HEK293 (cell line): Measurements from ENCODE around the gene CA11.

ENCODE experiments used
- CTCF ChIA-PET: fragments of 350-600 bp; formaldehyde crosslinking; extraction: SDS; loops from one replicate; lab custom pipeline; 2021; ENCODE audit warnings: antibody characterized with exemption; lab: Yijun Ruan, JAX
- POLR2A ChIA-PET: fragments of 300-600 bp; formaldehyde crosslinking; extraction: SDS; loops from one replicate; lab custom pipeline; 2020; ENCODE audit warnings: antibody characterized with exemption, inconsistent platforms; lab: Yijun Ruan, JAX
- H3K27ac ChIP-seq: fragments of 200-500 bp; sonication (Bioruptor generic); 2 replicates; pipeline ENCODE4 v1.5.1; 2014; ENCODE audit warnings: low read depth, low read length, control low read depth, inconsistent platforms; ENCODE audit errors: extremely low read depth
- H3K36me3 ChIP-seq, 2 experiments: fragments of 200-500 bp in 1 of 2; sonication (Bioruptor generic) in 1 of 2; 1 replicate in 1 of 2; 2 replicates in 1 of 2; pipeline ENCODE4 v1.5.1; 2014 to 2017; ENCODE audit warnings: inconsistent platforms in 2 of 2, low read length in 2 of 2; ENCODE audit not compliant: control insufficient read depth in 2 of 2, insufficient read depth in 1 of 2
- H3K4me1 ChIP-seq: fragments of 200-500 bp; sonication (Bioruptor generic); 2 replicates; pipeline ENCODE4 v1.5.1; 2014; ENCODE audit warnings: mild to moderate bottlenecking, low read length, inconsistent platforms; ENCODE audit not compliant: control insufficient read depth, insufficient read depth
- H3K4me3 ChIP-seq: 2 replicates; pipeline ENCODE4 v1.5.1; 2011; ENCODE audit warnings: low read depth, mild to moderate bottlenecking, control low read depth, low read length, moderate library complexity
- H3K9me3 ChIP-seq: fragments of 200-500 bp; sonication (Bioruptor generic); 2 replicates; pipeline ENCODE4 v1.5.1; 2014; ENCODE audit warnings: low read depth, low read length, inconsistent platforms; ENCODE audit not compliant: control insufficient read depth, insufficient read depth
- GLIS1 ChIP-seq: fragments of 450-650 bp; formaldehyde crosslinking; IDR thresholded peaks from 2 replicates; pipeline ENCODE4 v1.5.1; 2016; ENCODE audit warnings: missing biosample characterization, missing genetic modification characterization
- PRDM10 ChIP-seq: fragments of 450-650 bp; formaldehyde crosslinking; IDR thresholded peaks from 2 replicates; pipeline ENCODE4 v1.5.1; 2016; ENCODE audit warnings: missing biosample characterization, missing genetic modification characterization
- SCRT2 ChIP-seq: fragments of 450-650 bp; formaldehyde crosslinking; IDR thresholded peaks from 2 replicates; pipeline ENCODE4 v1.5.1; 2016; ENCODE audit warnings: missing biosample characterization, missing genetic modification characterization
- ZBTB17 ChIP-seq: fragments of 450-650 bp; formaldehyde crosslinking; IDR thresholded peaks from 2 replicates; pipeline ENCODE4 v1.5.1; 2016; ENCODE audit warnings: missing biosample characterization, missing genetic modification characterization
- ZBTB7A ChIP-seq: fragments of 450-650 bp; formaldehyde crosslinking; IDR thresholded peaks from 2 replicates; pipeline ENCODE4 v1.5.1; 2016; ENCODE audit warnings: low read depth, missing biosample characterization, missing genetic modification characterization
- ZNF112 ChIP-seq: fragments of 450-650 bp; formaldehyde crosslinking; IDR thresholded peaks from 2 replicates; pipeline ENCODE4 v1.5.0; 2017; ENCODE audit warnings: missing biosample characterization, missing genetic modification characterization
- ZNF239 ChIP-seq: fragments of 450-650 bp; formaldehyde crosslinking; IDR thresholded peaks from 2 replicates; pipeline ENCODE4 v1.5.1; 2016; ENCODE audit warnings: missing biosample characterization, missing genetic modification characterization
- ZNF398 ChIP-seq: fragments of 450-650 bp; formaldehyde crosslinking; IDR thresholded peaks from 2 replicates; pipeline ENCODE4 v1.5.1; 2017; ENCODE audit warnings: missing biosample characterization, missing genetic modification characterization
- ZNF488 ChIP-seq: fragments of 450-650 bp; formaldehyde crosslinking; IDR thresholded peaks from 2 replicates; pipeline ENCODE4 v1.5.1; 2016; ENCODE audit warnings: missing biosample characterization, missing genetic modification characterization
- ZNF624 ChIP-seq: fragments of 450-650 bp; formaldehyde crosslinking; IDR thresholded peaks from 2 replicates; pipeline ENCODE4 v1.5.1; 2017; ENCODE audit warnings: missing biosample characterization, missing genetic modification characterization
- ZSCAN23 ChIP-seq: fragments of 450-650 bp; formaldehyde crosslinking; IDR thresholded peaks from 2 replicates; pipeline ENCODE4 v1.5.1; 2016; ENCODE audit warnings: missing biosample characterization, missing genetic modification characterization

The CA11 gene

GRCh38 chr19:48634036-48634342 lies 12.0 kb downstream of the CA11 start (continued):
- TF ChIP-seq ZNF239, result no peak
- TF ChIP-seq ZSCAN23 (tag by site-specific recombination), result no peak
- TF ChIP-seq ZNF488 (tag by site-specific recombination), result no peak; the same call in 1 of the 2 replicates
- TF ChIP-seq ZNF624 (tag by site-specific recombination), result no peak
- TF ChIP-seq, all 188 proteins: peak for 0

- Histone ChIP-seq H3K9me3 (no peaks in the 10 kb centered on the region), H3K36me3 (peaks cover 8 to 39% of the 10 kb centered on the region in 2 experiments; a peak in 2 of 3 replicates), H3K4me3 (no peak overlapping the region), H3K27ac (peak overlapping the region; percentile 86; the same call in 1 of the 2 replicates), H3K4me1 (peaks cover 23% of the 10 kb centered on the region)
- TF ChIP-seq ZNF112 (tag by site-specific recombination) (no peak), ZBTB17 (tag by site-specific recombination) (0 out of 2 replicates have a peak, but pooled peaks have one; percentile 4)
- POLR2A ChIA-PET, result interaction anchor here (0.6 to 8.1 kb wide), 7 partner anchors 9 to 422 kb away, joined by 3 to 97 read pairs (median 14); partner anchors contain the start of genes CA11, FAM83E, PPP1R15A and RPL18
- CTCF ChIA-PET, result interaction anchor here (0.6 to 1.6 kb wide), 5 partner anchors 12 to 161 kb away, joined by 3 to 4 read pairs (median 4); partner anchors contain the start of gene CA11
These were observed 12.6 kb downstream of the CA11 start for GRCh38 chr19:48633148-48634035.

- TF ChIP-seq SCRT2 (tag by site-specific recombination) (peak; percentile 26; the same call in 1 of the 2 replicates), ZBTB7A (no peak), GLIS1 (tag by site-specific recombination) (peak; percentile 45; the same call in 1 of the 2 replicates), ZNF398 (tag by site-specific recombination) (no peak), PRDM10 (tag by site-specific recombination) (peak; percentile 27; the same call in 1 of the 2 replicates), ZBTB17 (tag by site-specific recombination) (peak; percentile 66; the same call in 1 of the 2 replicates)
- H3K9me3 ChIP-seq, result no peaks in the 10 kb centered on the region
- no peak overlapping the region for H3K4me3 ChIP-seq
- H3K36me3 ChIP-seq, result peaks cover 8 to 41% of the 10 kb centered on the region in 2 experiments; a peak in 2 of 3 replicates
- POLR2A ChIA-PET, result interaction anchor here (0.9 to 8.1 kb wide), 6 partner anchors 9 to 423 kb away, joined by 3 to 97 read pairs (median 16); partner anchors contain the start of genes CA11, FAM83E, RPL18 and SPHK2
- peaks cover 23% of the 10 kb centered on the region for H3K4me1 ChIP-seq
- 0 out of 2 replicates have a peak overlapping the region, but pooled peaks have one; percentile 14 for H3K27ac ChIP-seq
- CTCF ChIA-PET, result interaction anchor here (0.6 to 1.6 kb wide), 2 partner anchors 13 to 162 kb away, joined by 4 read pairs; partner anchors contain the start of gene CA11
These were observed 13.3 kb downstream of the CA11 start for GRCh38 chr19:48632692-48633147.
